Nephron progenitor cell (in vitro differentiated cells): ENCODE results near the gene FAAH.

Experiments
- DNase-seq: peaks from one replicate; pipeline ENCODE4 v3.0.0; 2021
- H3K27ac Mint-ChIP-seq: 2 replicates; pipeline ENCODE4 v1.8.0; 2021; ENCODE audit warnings: mild to moderate bottlenecking, moderate library complexity, mixed read lengths
- H3K27me3 Mint-ChIP-seq: 2 replicates; pipeline ENCODE4 v1.8.0; 2021; ENCODE audit warnings: mild to moderate bottlenecking, low read depth, mixed read lengths; ENCODE audit not compliant: poor library complexity
- H3K36me3 Mint-ChIP-seq: 2 replicates; pipeline ENCODE4 v1.8.0; 2021; ENCODE audit warnings: low read depth, mixed read lengths
- H3K4me1 Mint-ChIP-seq: 2 replicates; pipeline ENCODE4 v1.8.0; 2021; ENCODE audit warnings: mixed read lengths
- H3K4me3 Mint-ChIP-seq: 2 replicates; pipeline ENCODE4 v1.8.0; 2021; ENCODE audit warnings: mild to moderate bottlenecking, moderate library complexity, mixed read lengths
- H3K9me3 Mint-ChIP-seq: 2 replicates; pipeline ENCODE4 v1.8.0; 2021; ENCODE audit warnings: mild to moderate bottlenecking, moderate library complexity, mixed read lengths
- TF ChIP-seq, protein P1 (sequence below): fragments of 200-600 bp; sonication (generic); IDR thresholded peaks from 2 replicates; pipeline ENCODE4 v1.5.0; 2021; ENCODE audit warnings: antibody characterized with exemption

Gene FAAH

DNA sequence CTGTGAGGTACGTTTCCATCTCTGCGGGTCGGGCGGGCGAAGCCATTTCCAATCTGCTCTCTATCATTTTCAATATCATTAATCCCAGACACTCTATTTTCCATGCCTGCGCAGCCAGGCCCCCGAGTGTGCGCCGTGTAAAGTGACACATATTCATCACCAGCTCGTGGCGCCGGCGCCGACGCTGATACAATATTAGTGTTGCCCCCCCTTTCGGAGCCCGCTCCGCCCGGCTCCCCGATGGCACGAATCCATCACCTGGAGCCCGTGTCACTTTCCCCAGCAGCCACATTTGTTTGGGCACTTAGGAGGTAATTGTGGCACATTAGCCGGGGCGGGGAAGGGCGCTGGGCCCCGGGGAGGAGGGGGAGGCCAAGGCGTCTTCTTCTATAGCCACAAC, 61.8 kb downstream of the FAAH start:
- Mint-ChIP-seq H3K4me3 (no peak overlapping the region), H3K9me3 (no peaks in the 10 kb centered on the region), H3K4me1 (peaks cover 23% of the 10 kb centered on the region), H3K27me3 (peaks cover 100% of the 10 kb centered on the region), H3K36me3 (no peaks in the 10 kb centered on the region), H3K27ac (no peak overlapping the region)
- no peak for DNase-seq
- TF ChIP-seq, protein P1, sequence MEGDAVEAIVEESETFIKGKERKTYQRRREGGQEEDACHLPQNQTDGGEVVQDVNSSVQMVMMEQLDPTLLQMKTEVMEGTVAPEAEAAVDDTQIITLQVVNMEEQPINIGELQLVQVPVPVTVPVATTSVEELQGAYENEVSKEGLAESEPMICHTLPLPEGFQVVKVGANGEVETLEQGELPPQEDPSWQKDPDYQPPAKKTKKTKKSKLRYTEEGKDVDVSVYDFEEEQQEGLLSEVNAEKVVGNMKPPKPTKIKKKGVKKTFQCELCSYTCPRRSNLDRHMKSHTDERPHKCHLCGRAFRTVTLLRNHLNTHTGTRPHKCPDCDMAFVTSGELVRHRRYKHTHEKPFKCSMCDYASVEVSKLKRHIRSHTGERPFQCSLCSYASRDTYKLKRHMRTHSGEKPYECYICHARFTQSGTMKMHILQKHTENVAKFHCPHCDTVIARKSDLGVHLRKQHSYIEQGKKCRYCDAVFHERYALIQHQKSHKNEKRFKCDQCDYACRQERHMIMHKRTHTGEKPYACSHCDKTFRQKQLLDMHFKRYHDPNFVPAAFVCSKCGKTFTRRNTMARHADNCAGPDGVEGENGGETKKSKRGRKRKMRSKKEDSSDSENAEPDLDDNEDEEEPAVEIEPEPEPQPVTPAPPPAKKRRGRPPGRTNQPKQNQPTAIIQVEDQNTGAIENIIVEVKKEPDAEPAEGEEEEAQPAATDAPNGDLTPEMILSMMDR: no peak

DNA sequence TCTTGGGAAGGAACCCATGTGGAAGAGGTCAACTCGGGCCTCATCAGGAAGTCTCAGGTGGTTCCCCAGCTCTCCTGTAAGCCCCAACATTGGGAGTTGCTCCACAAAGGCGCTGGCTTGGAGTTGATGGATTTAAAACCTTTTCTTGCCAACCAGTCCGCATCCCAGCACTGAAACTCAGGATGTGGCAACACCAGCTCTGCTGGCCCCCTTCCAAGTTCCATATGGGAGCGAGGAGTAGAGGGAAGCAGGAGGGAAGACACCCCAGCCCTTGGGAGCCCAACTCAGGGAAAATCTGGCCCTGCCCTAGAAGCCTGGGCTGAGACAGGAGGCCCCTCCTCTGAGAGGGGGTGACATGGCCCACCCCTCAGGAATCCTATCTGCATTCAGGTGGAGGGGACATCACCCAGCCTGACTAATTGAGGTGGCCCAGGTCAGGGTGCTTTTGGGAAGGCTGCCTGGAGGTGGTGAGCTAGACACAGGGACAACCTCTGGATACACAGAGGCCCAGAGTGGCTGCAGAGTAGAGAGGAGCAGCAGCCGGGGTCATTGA, 62.4 kb downstream of the FAAH start:
- Mint-ChIP-seq H3K4me3 (no peak overlapping the region), H3K27ac (no peak overlapping the region), H3K9me3 (no peaks in the 10 kb centered on the region), H3K36me3 (no peaks in the 10 kb centered on the region), H3K27me3 (peaks cover 100% of the 10 kb centered on the region), H3K4me1 (peaks cover 29% of the 10 kb centered on the region)
- no peak for DNase-seq
- TF ChIP-seq, protein P1: no peak

DNA sequence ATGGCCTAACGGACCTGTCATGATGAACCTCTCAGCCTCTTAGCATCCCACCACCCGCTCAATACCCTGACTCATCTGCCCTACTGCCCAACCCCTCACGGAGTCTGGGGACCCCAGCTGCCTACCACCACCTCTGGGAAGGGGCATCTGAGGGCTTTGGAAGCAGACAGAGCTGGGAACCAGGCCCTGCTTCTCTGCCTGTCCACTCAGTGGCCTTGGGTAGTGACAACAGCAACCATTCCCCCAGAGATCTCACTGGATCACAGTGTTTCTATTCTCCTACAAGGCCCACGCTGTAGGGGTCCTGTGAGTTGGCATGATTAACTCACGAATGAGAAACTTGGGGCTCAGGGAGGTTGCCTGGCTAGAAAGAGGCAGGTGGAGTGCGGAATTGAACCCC, 63.1 kb downstream of the FAAH start:
- no peak for DNase-seq
- TF ChIP-seq, protein P1: no peak
- Mint-ChIP-seq H3K27ac (no peak overlapping the region), H3K4me1 (peaks cover 36% of the 10 kb centered on the region), H3K27me3 (peaks cover 100% of the 10 kb centered on the region), H3K4me3 (no peak overlapping the region), H3K36me3 (no peaks in the 10 kb centered on the region), H3K9me3 (no peaks in the 10 kb centered on the region)

DNA sequence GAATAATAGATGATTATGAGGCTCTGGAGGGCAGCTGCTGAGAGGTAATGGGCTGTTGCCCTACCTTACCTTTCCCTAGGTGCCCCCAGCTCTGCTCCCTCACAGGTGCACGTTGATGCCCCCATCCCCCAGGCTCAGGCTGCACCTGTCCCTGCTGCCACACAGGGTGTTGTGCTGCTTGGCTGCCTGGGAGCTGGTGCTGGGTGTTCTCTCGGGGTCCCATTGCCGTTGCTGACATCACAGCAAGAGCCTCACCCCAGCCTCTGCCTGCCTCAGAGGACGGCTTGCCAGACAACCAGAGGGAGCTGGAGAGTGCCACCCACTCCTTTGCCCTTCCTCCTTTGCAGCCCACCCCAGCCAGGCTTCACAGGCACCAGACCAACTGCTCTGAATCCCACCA, 64.1 kb downstream of the FAAH start:
- Mint-ChIP-seq H3K27ac (no peak overlapping the region), H3K36me3 (no peaks in the 10 kb centered on the region), H3K9me3 (no peaks in the 10 kb centered on the region), H3K4me1 (peaks cover 41% of the 10 kb centered on the region), H3K4me3 (no peak overlapping the region), H3K27me3 (peaks cover 100% of the 10 kb centered on the region)
- no peak for DNase-seq
- TF ChIP-seq, protein P1: no peak

DNA sequence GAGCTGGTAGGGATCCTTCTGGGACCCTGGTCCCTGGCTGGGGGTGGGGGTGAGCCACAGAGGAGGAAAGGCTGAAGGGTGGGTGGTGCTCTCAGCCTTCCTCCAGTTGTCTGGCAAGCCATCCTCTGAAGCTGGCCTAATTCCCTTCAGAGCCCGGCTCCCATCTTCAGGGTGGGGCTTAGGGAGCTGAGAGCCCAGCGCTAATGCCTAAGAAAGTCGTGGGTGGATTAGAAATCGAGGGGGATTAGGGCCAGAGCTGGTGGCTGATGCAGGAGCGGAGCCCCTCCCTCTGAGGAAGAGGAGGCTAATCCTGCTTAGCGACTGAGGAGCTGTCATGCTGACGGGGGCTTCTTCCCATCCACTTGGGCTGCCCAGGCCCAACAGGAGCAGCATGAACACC, 64.7 kb downstream of the FAAH start:
- DNase-seq: no peak
- TF ChIP-seq, protein P1: no peak
- no peak overlapping the region for H3K27ac Mint-ChIP-seq
- H3K4me1 Mint-ChIP-seq: peaks cover 43% of the 10 kb centered on the region
- peaks cover 100% of the 10 kb centered on the region for H3K27me3 Mint-ChIP-seq
- H3K36me3 Mint-ChIP-seq: no peaks in the 10 kb centered on the region
- H3K9me3 Mint-ChIP-seq: no peaks in the 10 kb centered on the region
- H3K4me3 Mint-ChIP-seq: no peak overlapping the region

DNA sequence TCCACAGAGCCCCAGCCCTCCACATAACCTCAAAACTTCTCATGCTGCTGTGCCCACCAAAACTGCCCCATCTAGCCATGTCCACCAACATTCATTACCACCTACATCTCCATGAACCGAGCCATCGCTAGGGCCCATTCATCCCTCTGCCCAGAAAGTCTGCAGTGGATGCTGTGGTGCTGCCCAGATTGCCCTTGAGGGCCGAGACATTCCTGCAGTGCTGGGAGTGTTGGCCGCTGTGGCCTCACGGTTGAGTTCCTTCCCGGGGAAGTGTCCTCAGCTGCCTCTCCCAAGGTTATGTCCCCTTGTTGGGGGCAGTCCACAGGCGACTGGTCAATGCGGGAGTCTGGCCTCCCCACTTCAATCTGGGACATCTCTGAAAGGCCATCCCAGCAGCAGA, 65.2 kb downstream of the FAAH start:
- TF ChIP-seq, protein P1: no peak
- Mint-ChIP-seq H3K9me3 (no peaks in the 10 kb centered on the region), H3K27ac (no peak overlapping the region), H3K4me3 (no peak overlapping the region), H3K4me1 (peaks cover 46% of the 10 kb centered on the region), H3K36me3 (no peaks in the 10 kb centered on the region), H3K27me3 (peaks cover 100% of the 10 kb centered on the region)
- no peak for DNase-seq
